ENCODE results near the gene YEATS2.

Gene YEATS2

GRCh38 chr3:183815951-183816475, 118.4 kb downstream of the YEATS2 start:
- no peak for DNase-seq

- DNase-seq, result no peak
Measured at GRCh38 chr3:183816681-183817510, 119.3 kb downstream of the YEATS2 start.

- peak in 1 of 2 experiments; percentile 2 for DNase-seq
Measured at GRCh38 chr3:183817639-183818038, 120.0 kb downstream of the YEATS2 start.

GRCh38 chr3:183818041-183818620, 120.5 kb downstream of the YEATS2 start:
- no peak for DNase-seq

- DNase-seq, result no peak
Measured at GRCh38 chr3:183818706-183819624, 121.4 kb downstream of the YEATS2 start.

GRCh38 chr3:183819831-183820230, 122.2 kb downstream of the YEATS2 start:
- DNase-seq, result no peak

- DNase-seq, result no peak
Measured at GRCh38 chr3:183822631-183823030, 125.0 kb downstream of the YEATS2 start.

- peak; percentile 38 to 61 for DNase-seq
Measured at GRCh38 chr3:183823963-183824362, 126.4 kb downstream of the YEATS2 start.

- DNase-seq, result peak in 1 of 2 experiments; percentile 50
Measured at GRCh38 chr3:183824761-183825455, 127.3 kb downstream of the YEATS2 start.

- DNase-seq, result peak in 1 of 2 experiments; percentile 82
Measured at GRCh38 chr3:183825456-183826161, 128.0 kb downstream of the YEATS2 start, which contains the start of gene MAP6D1. MAP6D1 (minus strand) TSS chr3:183825577; CDS start chr3:183825547, 30 bp downstream.

GRCh38 chr3:183826448-183827250, 129.1 kb downstream of the YEATS2 start:
- DNase-seq, result no peak

GRCh38 chr3:183827809-183828537, 130.4 kb downstream of the YEATS2 start:
- DNase-seq, result no peak

GRCh38 chr3:183828538-183828870, 130.9 kb downstream of the YEATS2 start:
- no peak for DNase-seq

GRCh38 chr3:183829466-183829865, 131.9 kb downstream of the YEATS2 start:
- no peak for DNase-seq

GRCh38 chr3:183830187-183830586, 132.6 kb downstream of the YEATS2 start:
- no peak for DNase-seq

GRCh38 chr3:183833516-183833915, 135.9 kb downstream of the YEATS2 start:
- no peak for DNase-seq

GRCh38 chr3:183837390-183837789, 139.8 kb downstream of the YEATS2 start:
- DNase-seq, result no peak

- no peak for DNase-seq
Measured at GRCh38 chr3:183837894-183838293, 140.3 kb downstream of the YEATS2 start.

- no peak for DNase-seq
Measured at GRCh38 chr3:183839751-183840150, 142.2 kb downstream of the YEATS2 start.

GRCh38 chr3:183844606-183845005, 147.0 kb downstream of the YEATS2 start:
- DNase-seq, result no peak
